GM12878 (cell line): Measurements from ENCODE around the gene PPM1A. TPM values are rescaled to one million over a fixed set of nuclear protein-coding genes. Genes with fewer than 3 reads are reported as not detected.

ENCODE experiments used
- ATAC-seq: fragments of 200-7000 bp; cut with Tn5 transposase; 3 replicates; pipeline ENCODE4 v1.9.1; 2020; ENCODE audit warnings: mild to moderate bottlenecking, moderate library complexity
- BruUV-seq: library from RNA; stranded (reverse); fragments of 400-500 nt; replicated peaks from 2 replicates; lab custom pipeline; 2021; lab: Mats Ljungman, UMichigan
- CTCF ChIA-PET: fragments of 300-600 bp; sonication (Branson Sonifier 250); formaldehyde crosslinking; extraction: SDS; loops from one replicate; lab custom pipeline; 2021; ENCODE audit warnings: inconsistent platforms; lab: Yijun Ruan, JAX
- POLR2A ChIA-PET: fragments of 350-600 bp; formaldehyde crosslinking; extraction: SDS; loops from one replicate; lab custom pipeline; 2021; ENCODE audit warnings: inconsistent platforms; lab: Charles Lee
- RAD21 ChIA-PET: fragments of 300-600 bp; sonication (Branson Sonifier 250); formaldehyde crosslinking; loops from one replicate; lab custom pipeline; 2023; ENCODE audit warnings: antibody characterized with exemption; ENCODE audit not compliant: unreplicated experiment; lab: Charles Lee
- SMC1A ChIA-PET: fragments of 300-600 bp; sonication (Branson Sonifier 250); formaldehyde crosslinking; loops from one replicate; lab custom pipeline; 2023; ENCODE audit not compliant: unreplicated experiment, uncharacterized antibody; lab: Charles Lee
- DNase-seq: peaks from one replicate; pipeline ENCODE4 v3.0.0-alpha.2; 2011; ENCODE audit warnings: low read depth, low spot score
- FAIRE-seq: peaks from 3 replicates; lab custom pipeline; 2011; peaks lifted over from hg19 to GRCh38; lab: Jason Lieb, UNC
- H2AFZ ChIP-seq: 2 replicates; pipeline ENCODE4 v1.6.0; 2011; ENCODE audit warnings: low read depth, low read length, control low read depth; ENCODE audit not compliant: control insufficient read depth
- H3K27ac ChIP-seq: 2 replicates; pipeline ENCODE4 v1.5.1; 2011; ENCODE audit warnings: control low read depth; ENCODE audit not compliant: control insufficient read depth, insufficient read depth
- H3K27me3 ChIP-seq, 2 experiments: replicated peaks in 1 of 2; 2 replicates each; pipeline versions ENCODE4 v1.6.0 to v1.6.1; 2011; ENCODE audit warnings: low read length in 1 of 2; ENCODE audit not compliant: control insufficient read depth in 2 of 2, insufficient read depth in 2 of 2
- H3K36me3 ChIP-seq, 2 experiments: 2 replicates each; pipeline ENCODE4 v1.5.1; 2011; ENCODE audit warnings: low read length in 1 of 2; ENCODE audit not compliant: control insufficient read depth in 2 of 2, insufficient read depth in 2 of 2
- H3K4me1 ChIP-seq: 2 replicates; pipeline ENCODE4 v1.6.1; 2011; ENCODE audit warnings: mild to moderate bottlenecking, low read length, moderate library complexity, mixed read lengths; ENCODE audit not compliant: control insufficient read depth, insufficient read depth
- H3K4me2 ChIP-seq: 2 replicates; pipeline ENCODE4 v1.6.0; 2011; ENCODE audit warnings: control low read depth; ENCODE audit not compliant: control insufficient read depth, insufficient read depth
- H3K4me3 ChIP-seq: fragments of 200-600 bp; sonication (generic); 2 replicates; pipeline ENCODE4 v1.5.1; 2016
- H3K79me2 ChIP-seq: 2 replicates; pipeline ENCODE4 v1.6.0; 2011; ENCODE audit warnings: low read length; ENCODE audit not compliant: control insufficient read depth, insufficient read depth
- H3K9ac ChIP-seq: 2 replicates; pipeline ENCODE4 v1.8.0; 2011; ENCODE audit warnings: low read length, control low read depth, mixed read lengths; ENCODE audit not compliant: control insufficient read depth, insufficient read depth
- H3K9me3 ChIP-seq: replicated peaks from 3 replicates; pipeline ENCODE4 v1.5.1; 2011; ENCODE audit warnings: mild to moderate bottlenecking, low read length; ENCODE audit not compliant: control insufficient read depth, insufficient read depth
- H4K20me1 ChIP-seq: 2 replicates; pipeline ENCODE4 v1.6.0; 2011; ENCODE audit not compliant: control insufficient read depth, insufficient read depth
- JUNB ChIP-seq: IDR thresholded peaks from 2 replicates; pipeline ENCODE4 v1.6.1; 2016; ENCODE audit warnings: antibody characterized with exemption, mild to moderate bottlenecking
- WGBS: methylation state at CpG from one replicate; pipeline ENCODE4 v1.1.6; 2016; ENCODE audit warnings: low lambda C conversion rate; ENCODE audit not compliant: insufficient replicate concordance, insufficient coverage; ENCODE audit errors: missing lambda C conversion rate; 5-methylcytosine and 5-hydroxymethylcytosine counted together
- in situ Hi-C: fragments of 300-500 bp; cut with MboI; formaldehyde crosslinking; loops from 9 replicates; pipeline ENCODE4 v1.14.3; 2018; ENCODE audit warnings: mixed read lengths
- intact Hi-C: fragments of 100-400 bp; cut with micrococcal nuclease; formaldehyde crosslinking; loops from one replicate; pipeline ENCODE4 v1.14.2; 2022; ENCODE audit not compliant: unreplicated experiment
- polyA plus RNA-seq, 11 experiments: library from polyadenylated mRNA; depleted of rRNA in 4 of 11; unstranded in 6 of 11; stranded (reverse) in 5 of 11; fragments of >200 nt; fragmentation: Nextera tagmentation in 4 of 11; fragmentation: Illumina TruSeq in 1 of 11; extraction: Ambion mirVana in 4 of 11; extraction: Trizol in 1 of 11; gene quantifications; 1 replicate in 1 of 11; 2 replicates in 10 of 11; pipeline versions ENCODE4 v1.2.1 to v1.2.3, GENCODE V29; 2011 to 2016; ENCODE audit warnings: inconsistent platforms in 2 of 11, missing spikeins in 2 of 11, low read depth in 1 of 11
- total RNA-seq, 4 experiments: library from RNA; depleted of rRNA in 3 of 4; stranded (reverse); fragments of >200 nt in 3 of 4; fragmentation: Illumina TruSeq in 1 of 4; extraction: Trizol in 1 of 4; gene quantifications; 2 replicates each; pipeline versions ENCODE4 v1.2.1 to v1.2.3, GENCODE V29; 2013 to 2021
- TF ChIP-seq, protein P1 (sequence below): IDR thresholded peaks from 2 replicates; pipeline ENCODE4 v1.6.1; 2012; ENCODE audit warnings: low read depth, low read length, improper control_type of control experiment
- TF ChIP-seq, protein P2 (sequence below): fragments of 450-650 bp; IDR thresholded peaks from 2 replicates; pipeline ENCODE4 v1.6.1; 2017; ENCODE audit warnings: low read depth, mild to moderate bottlenecking, moderate library complexity
- TF ChIP-seq, protein P3 (sequence below), 3 experiments: IDR thresholded peaks in 2 of 3; conservative IDR thresholded peaks in 1 of 3; 2 replicates each; pipeline ENCODE4 v1.5.1; 2011; ENCODE audit warnings: low read depth in 3 of 3, low read length in 3 of 3, mild to moderate bottlenecking in 3 of 3, control low read depth in 2 of 3, moderate library complexity in 2 of 3, inconsistent platforms in 1 of 3, mixed read lengths in 1 of 3; ENCODE audit not compliant: control insufficient read depth in 2 of 3, insufficient read depth in 1 of 3; ENCODE audit errors: extremely low read depth in 1 of 3
- TF ChIP-seq, protein P4 (sequence below): fragments of 450-650 bp; IDR thresholded peaks from 2 replicates; pipeline ENCODE4 v1.6.1; 2017; ENCODE audit warnings: antibody characterized with exemption, mild to moderate bottlenecking, moderate library complexity

PPM1A gene
- total and polyA plus RNA-seq, 10 of the 15 experiments (the other 5 are each of a cell fraction or from before 2014, with no cell fraction given), result 16.8 to 124 (median 47.0) TPM

DNA sequence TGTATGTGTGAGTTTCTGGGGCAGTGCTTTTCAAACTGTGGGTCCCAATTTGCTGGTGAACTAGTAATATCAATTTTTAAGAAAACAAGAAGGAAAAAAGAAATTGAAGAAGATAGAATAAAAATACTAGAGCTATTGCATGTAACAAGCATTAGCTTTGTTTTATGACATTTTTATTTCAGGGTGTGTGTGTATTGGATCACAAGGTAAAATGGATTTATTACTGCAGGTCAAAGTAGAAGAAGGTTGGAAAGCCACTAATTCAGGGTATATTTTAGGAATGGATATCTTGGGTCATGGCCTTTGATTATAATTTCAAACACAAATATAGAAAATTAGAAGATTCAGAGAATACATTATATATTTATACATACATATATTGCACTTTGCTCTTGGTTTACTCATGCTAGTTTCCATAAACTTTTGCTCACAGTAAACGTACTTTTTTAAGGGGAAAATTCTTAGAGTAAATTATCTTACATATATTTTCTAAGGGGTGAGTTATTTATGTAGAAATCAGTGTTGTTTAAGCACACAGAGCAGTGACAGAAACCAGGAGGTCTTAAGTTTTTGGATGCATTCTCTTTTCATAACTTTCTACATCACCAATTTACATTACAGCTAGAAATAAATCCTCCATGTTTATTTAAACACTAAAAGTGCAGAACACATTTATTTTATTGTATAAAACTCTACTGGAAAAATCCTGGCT lies 34.5 kb upstream of the PPM1A start (continued):
- TF ChIP-seq, protein P1, sequence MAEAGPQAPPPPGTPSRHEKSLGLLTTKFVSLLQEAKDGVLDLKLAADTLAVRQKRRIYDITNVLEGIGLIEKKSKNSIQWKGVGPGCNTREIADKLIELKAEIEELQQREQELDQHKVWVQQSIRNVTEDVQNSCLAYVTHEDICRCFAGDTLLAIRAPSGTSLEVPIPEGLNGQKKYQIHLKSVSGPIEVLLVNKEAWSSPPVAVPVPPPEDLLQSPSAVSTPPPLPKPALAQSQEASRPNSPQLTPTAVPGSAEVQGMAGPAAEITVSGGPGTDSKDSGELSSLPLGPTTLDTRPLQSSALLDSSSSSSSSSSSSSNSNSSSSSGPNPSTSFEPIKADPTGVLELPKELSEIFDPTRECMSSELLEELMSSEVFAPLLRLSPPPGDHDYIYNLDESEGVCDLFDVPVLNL, result no peak
- no peak for TF ChIP-seq JUNB

DNA sequence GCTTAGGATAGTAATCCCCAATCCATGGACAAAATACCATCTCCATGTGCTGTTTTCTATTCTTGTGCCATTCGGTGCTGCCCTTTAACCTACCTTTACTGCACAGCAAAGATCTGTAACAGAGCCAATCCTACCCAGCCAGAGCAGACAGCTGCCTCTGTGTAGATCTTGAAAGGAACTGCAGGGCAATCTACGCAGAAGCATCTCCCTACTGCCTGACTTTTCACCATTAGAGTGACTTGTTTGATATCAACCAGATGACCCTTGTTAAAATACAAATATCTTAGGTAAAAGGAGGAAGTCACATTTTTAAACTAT lies 33.9 kb upstream of the PPM1A start:
- in situ Hi-C loops, result no loop called here
- Histone ChIP-seq H3K9me3 (no peaks in the 10 kb centered on the region), H3K27me3 (no peaks in the 10 kb centered on the region), H3K79me2 (no peaks in the 10 kb centered on the region), H3K27ac (0 out of 2 replicates have a peak overlapping the region, but pooled peaks have one; percentile 13), H4K20me1 (no peaks in the 10 kb centered on the region), H3K36me3 (no peaks in the 10 kb centered on the region), H3K4me3 (no peak overlapping the region), H3K4me1 (peaks cover 37% of the 10 kb centered on the region), H2AFZ (no peak overlapping the region), H3K9ac (no peak overlapping the region), H3K4me2 (peak overlapping the region; percentile 28)
- WGBS, result 71% methylated on average over 2 of the region's 2 CpGs
- no TSS peak for BruUV-seq
- TF ChIP-seq, protein P2, sequence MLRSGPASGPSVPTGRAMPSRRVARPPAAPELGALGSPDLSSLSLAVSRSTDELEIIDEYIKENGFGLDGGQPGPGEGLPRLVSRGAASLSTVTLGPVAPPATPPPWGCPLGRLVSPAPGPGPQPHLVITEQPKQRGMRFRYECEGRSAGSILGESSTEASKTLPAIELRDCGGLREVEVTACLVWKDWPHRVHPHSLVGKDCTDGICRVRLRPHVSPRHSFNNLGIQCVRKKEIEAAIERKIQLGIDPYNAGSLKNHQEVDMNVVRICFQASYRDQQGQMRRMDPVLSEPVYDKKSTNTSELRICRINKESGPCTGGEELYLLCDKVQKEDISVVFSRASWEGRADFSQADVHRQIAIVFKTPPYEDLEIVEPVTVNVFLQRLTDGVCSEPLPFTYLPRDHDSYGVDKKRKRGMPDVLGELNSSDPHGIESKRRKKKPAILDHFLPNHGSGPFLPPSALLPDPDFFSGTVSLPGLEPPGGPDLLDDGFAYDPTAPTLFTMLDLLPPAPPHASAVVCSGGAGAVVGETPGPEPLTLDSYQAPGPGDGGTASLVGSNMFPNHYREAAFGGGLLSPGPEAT, result no peak
- TF ChIP-seq, protein P3, sequence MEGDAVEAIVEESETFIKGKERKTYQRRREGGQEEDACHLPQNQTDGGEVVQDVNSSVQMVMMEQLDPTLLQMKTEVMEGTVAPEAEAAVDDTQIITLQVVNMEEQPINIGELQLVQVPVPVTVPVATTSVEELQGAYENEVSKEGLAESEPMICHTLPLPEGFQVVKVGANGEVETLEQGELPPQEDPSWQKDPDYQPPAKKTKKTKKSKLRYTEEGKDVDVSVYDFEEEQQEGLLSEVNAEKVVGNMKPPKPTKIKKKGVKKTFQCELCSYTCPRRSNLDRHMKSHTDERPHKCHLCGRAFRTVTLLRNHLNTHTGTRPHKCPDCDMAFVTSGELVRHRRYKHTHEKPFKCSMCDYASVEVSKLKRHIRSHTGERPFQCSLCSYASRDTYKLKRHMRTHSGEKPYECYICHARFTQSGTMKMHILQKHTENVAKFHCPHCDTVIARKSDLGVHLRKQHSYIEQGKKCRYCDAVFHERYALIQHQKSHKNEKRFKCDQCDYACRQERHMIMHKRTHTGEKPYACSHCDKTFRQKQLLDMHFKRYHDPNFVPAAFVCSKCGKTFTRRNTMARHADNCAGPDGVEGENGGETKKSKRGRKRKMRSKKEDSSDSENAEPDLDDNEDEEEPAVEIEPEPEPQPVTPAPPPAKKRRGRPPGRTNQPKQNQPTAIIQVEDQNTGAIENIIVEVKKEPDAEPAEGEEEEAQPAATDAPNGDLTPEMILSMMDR (IDR thresholded peaks at IDR 0.05 in 2 of 3, conservative IDR thresholded peaks at IDR 0.05 in 1 of 3; ENCODE audit: control insufficient read depth in 2 of 3, extremely low read depth in 1 of 3, insufficient read depth in 1 of 3, low read depth in 3 of 3, low read length in 3 of 3), result no peak
- TF ChIP-seq, protein P4, sequence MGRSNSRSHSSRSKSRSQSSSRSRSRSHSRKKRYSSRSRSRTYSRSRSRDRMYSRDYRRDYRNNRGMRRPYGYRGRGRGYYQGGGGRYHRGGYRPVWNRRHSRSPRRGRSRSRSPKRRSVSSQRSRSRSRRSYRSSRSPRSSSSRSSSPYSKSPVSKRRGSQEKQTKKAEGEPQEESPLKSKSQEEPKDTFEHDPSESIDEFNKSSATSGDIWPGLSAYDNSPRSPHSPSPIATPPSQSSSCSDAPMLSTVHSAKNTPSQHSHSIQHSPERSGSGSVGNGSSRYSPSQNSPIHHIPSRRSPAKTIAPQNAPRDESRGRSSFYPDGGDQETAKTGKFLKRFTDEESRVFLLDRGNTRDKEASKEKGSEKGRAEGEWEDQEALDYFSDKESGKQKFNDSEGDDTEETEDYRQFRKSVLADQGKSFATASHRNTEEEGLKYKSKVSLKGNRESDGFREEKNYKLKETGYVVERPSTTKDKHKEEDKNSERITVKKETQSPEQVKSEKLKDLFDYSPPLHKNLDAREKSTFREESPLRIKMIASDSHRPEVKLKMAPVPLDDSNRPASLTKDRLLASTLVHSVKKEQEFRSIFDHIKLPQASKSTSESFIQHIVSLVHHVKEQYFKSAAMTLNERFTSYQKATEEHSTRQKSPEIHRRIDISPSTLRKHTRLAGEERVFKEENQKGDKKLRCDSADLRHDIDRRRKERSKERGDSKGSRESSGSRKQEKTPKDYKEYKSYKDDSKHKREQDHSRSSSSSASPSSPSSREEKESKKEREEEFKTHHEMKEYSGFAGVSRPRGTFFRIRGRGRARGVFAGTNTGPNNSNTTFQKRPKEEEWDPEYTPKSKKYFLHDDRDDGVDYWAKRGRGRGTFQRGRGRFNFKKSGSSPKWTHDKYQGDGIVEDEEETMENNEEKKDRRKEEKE, result no peak
- SMC1A ChIA-PET, result interaction anchor here (0.8 to 17.6 kb wide), 10 partner anchors 10 to 116 kb away, joined by 3 to 303 read pairs (median 9); partner anchors contain the start of gene PPM1A
- FAIRE-seq (no peak), DNase-seq (no peak), ATAC-seq (no peak)
- CTCF ChIA-PET, result interaction anchor here (1.0 to 6.3 kb wide), 11 partner anchors 8 to 133 kb away, joined by 3 to 38 read pairs (median 8); partner anchors contain the start of gene PPM1A
- RAD21 ChIA-PET, result interaction anchor here (1.0 to 15.8 kb wide), 8 partner anchors 10 to 139 kb away, joined by 3 to 446 read pairs (median 5); partner anchors contain the start of gene PPM1A
- intact Hi-C loops, result no loop called here
- POLR2A ChIA-PET, result interaction anchor here (11.1 to 15.6 kb wide), 3 partner anchors 11 to 37 kb away, joined by 92 to 251 read pairs (median 241); partner anchors contain the start of gene PPM1A
